DMS 273 (cell line): ENCODE data around the gene FOXJ3.
A peak's percentile ranks its signal among the peaks of the same experiment; 100 is the strongest.

Source experiments
- DNase-seq: peaks from one replicate; lab custom pipeline; 2025; ENCODE audit not compliant: unreplicated experiment; lab: John Stamatoyannopoulos, UW

FOXJ3 gene

GRCh38 chr1:42311897-42312296 lies 23.1 kb downstream of the FOXJ3 start:
- DNase-seq = no peak

- DNase-seq = no peak
Measured at GRCh38 chr1:42311138-42311537, 23.9 kb downstream of the FOXJ3 start.

- DNase-seq = no peak
Measured at GRCh38 chr1:42306977-42307376, 28.1 kb downstream of the FOXJ3 start.

GRCh38 chr1:42305639-42306038 lies 29.4 kb downstream of the FOXJ3 start:
- DNase-seq = no peak

GRCh38 chr1:42302034-42302433 lies 33.0 kb downstream of the FOXJ3 start:
- DNase-seq = no peak

GRCh38 chr1:42298520-42298919 lies 36.5 kb downstream of the FOXJ3 start:
- no peak for DNase-seq

GRCh38 chr1:42295816-42296215 lies 39.2 kb downstream of the FOXJ3 start:
- DNase-seq = no peak

GRCh38 chr1:42290130-42290529 lies 44.9 kb downstream of the FOXJ3 start:
- DNase-seq = no peak

GRCh38 chr1:42288311-42288985 lies 46.6 kb downstream of the FOXJ3 start:
- DNase-seq = no peak

- DNase-seq = no peak
Measured at GRCh38 chr1:42282867-42283583, 52.0 kb downstream of the FOXJ3 start.

GRCh38 chr1:42282024-42282579 lies 52.9 kb downstream of the FOXJ3 start:
- peak; percentile 81 for DNase-seq

- DNase-seq = no peak
Measured at GRCh38 chr1:42280821-42281220, 54.2 kb downstream of the FOXJ3 start.

- no peak for DNase-seq
Measured at GRCh38 chr1:42279055-42279454, 56.0 kb downstream of the FOXJ3 start.

- no peak for DNase-seq
Measured at GRCh38 chr1:42272920-42273319, 62.1 kb downstream of the FOXJ3 start.

GRCh38 chr1:42267904-42268303 lies 67.1 kb downstream of the FOXJ3 start:
- no peak for DNase-seq

GRCh38 chr1:42266253-42267135 lies 68.5 kb downstream of the FOXJ3 start:
- no peak for DNase-seq

GRCh38 chr1:42264511-42265190 lies 70.4 kb downstream of the FOXJ3 start:
- no peak for DNase-seq

GRCh38 chr1:42263019-42263418 lies 72.0 kb downstream of the FOXJ3 start:
- DNase-seq = no peak

GRCh38 chr1:42260376-42261070 lies 74.5 kb downstream of the FOXJ3 start:
- no peak for DNase-seq

- DNase-seq = no peak
Measured at GRCh38 chr1:42259739-42260064, 75.3 kb downstream of the FOXJ3 start.
